MM.1S (cell line): Measurements from ENCODE around the gene BCR.

ENCODE experiments used
- DNase-seq: peaks from one replicate; pipeline ENCODE4 v3.0.0-alpha.2; 2015
- H2AFZ ChIP-seq: fragments of 300-600 bp; sonication (generic); 2 replicates; pipeline ENCODE4 v1.6.0; 2016; ENCODE audit warnings: antibody characterized with exemption, low read length
- H3F3A ChIP-seq: fragments of 300-600 bp; sonication (generic); 2 replicates; pipeline ENCODE4 v1.6.1; 2016; ENCODE audit warnings: mild to moderate bottlenecking, antibody characterized with exemption, low read length, moderate library complexity, mixed read lengths; ENCODE audit not compliant: insufficient read depth
- H3K27ac ChIP-seq: fragments of 300-600 bp; sonication (generic); 2 replicates; pipeline ENCODE4 v1.5.1; 2016; ENCODE audit warnings: mild to moderate bottlenecking, low read length
- H3K27me3 ChIP-seq: fragments of 300-600 bp; sonication (generic); replicated peaks from 2 replicates; pipeline ENCODE4 v1.6.0; 2016; ENCODE audit warnings: low read length; ENCODE audit not compliant: insufficient read depth
- H3K36me3 ChIP-seq: fragments of 300-600 bp; sonication (generic); replicated peaks from 2 replicates; pipeline ENCODE4 v1.6.1; 2016; ENCODE audit warnings: mild to moderate bottlenecking, low read length, mixed read lengths; ENCODE audit not compliant: insufficient read depth
- H3K4me1 ChIP-seq: fragments of 300-600 bp; sonication (generic); 2 replicates; pipeline ENCODE4 v1.6.1; 2016; ENCODE audit warnings: low read length, mixed read lengths
- H3K4me2 ChIP-seq: fragments of 300-600 bp; sonication (generic); 2 replicates; pipeline ENCODE4 v1.6.0; 2016; ENCODE audit warnings: low read depth, low read length
- H3K4me3 ChIP-seq: fragments of 300-600 bp; sonication (generic); 2 replicates; pipeline ENCODE4 v1.5.1; 2016; ENCODE audit warnings: low read length, mixed read lengths
- H3K79me2 ChIP-seq: fragments of 300-600 bp; sonication (generic); 2 replicates; pipeline ENCODE4 v1.6.1; 2016; ENCODE audit warnings: mixed run types, low read length, mixed read lengths
- H3K9ac ChIP-seq: fragments of 300-600 bp; sonication (generic); 2 replicates; pipeline ENCODE4 v1.6.1; 2016; ENCODE audit warnings: low read length, mixed read lengths
- H3K9me2 ChIP-seq: fragments of 300-600 bp; sonication (generic); replicated peaks from 2 replicates; pipeline ENCODE4 v1.6.1; 2016; ENCODE audit warnings: mild to moderate bottlenecking, low read length, mixed read lengths; ENCODE audit not compliant: insufficient read depth
- H3K9me3 ChIP-seq: fragments of 300-600 bp; sonication (generic); replicated peaks from 2 replicates; pipeline ENCODE4 v1.6.1; 2016; ENCODE audit warnings: mild to moderate bottlenecking, low read length, mixed read lengths; ENCODE audit not compliant: insufficient read depth
- H4K20me1 ChIP-seq: fragments of 300-600 bp; sonication (generic); 2 replicates; pipeline ENCODE4 v1.6.1; 2016; ENCODE audit warnings: mild to moderate bottlenecking, low read length, moderate library complexity, mixed read lengths; ENCODE audit not compliant: insufficient read depth
- EZH2 ChIP-seq: fragments of 300-600 bp; sonication (generic); optimal IDR thresholded peaks from 2 replicates; pipeline ENCODE3; 2017; ENCODE audit warnings: low read depth, mild to moderate bottlenecking, antibody characterized with exemption, low read length, mixed read lengths
- EZH2phosphoT487 ChIP-seq: fragments of 300-600 bp; sonication (generic); IDR thresholded peaks from 2 replicates; pipeline ENCODE4 v1.6.1; 2018; ENCODE audit warnings: antibody characterized with exemption, low read length
- TF ChIP-seq, protein P1 (sequence below): fragments of 300-600 bp; sonication (generic); IDR thresholded peaks from 2 replicates; pipeline ENCODE4 v1.5.1; 2016; ENCODE audit warnings: antibody characterized with exemption, low read length, mixed read lengths

BCR gene

DNA sequence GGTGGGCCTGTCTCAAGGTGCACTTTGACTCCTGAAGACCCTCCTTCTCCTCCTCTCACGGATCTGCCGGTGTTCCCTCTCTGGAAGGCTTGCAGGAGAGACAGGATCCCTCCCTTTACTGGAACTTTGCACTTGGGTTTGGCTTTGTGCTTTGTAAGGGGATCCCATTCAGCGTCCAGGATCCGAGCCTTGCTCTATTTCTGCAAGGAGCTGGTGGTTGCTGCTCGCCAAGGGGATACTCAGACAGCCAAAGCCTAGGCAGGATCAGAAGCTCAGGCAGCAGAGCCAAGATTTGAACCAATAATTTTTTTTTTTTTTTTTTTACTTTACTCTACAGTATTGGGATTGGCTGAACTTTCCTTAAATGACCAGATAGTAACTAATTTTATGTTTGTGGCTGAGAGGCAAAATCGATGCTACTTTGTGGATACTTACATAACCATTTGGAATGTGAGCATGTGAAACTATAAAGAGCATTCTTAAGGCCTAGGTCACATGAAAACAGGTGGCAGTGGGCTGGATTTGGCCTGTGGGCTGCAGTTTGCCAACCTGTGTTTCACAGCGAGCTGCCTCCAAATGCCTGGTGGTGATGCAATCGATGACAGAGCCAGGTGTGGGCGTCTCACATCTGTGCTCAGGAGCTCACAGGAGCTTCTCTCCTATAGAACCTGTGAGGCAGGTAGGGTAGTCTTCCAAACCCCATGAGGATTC lies 25.2 kb downstream of the BCR start:
- peaks cover 99% of the 10 kb centered on the region for H3K79me2 ChIP-seq
- peaks cover 27% of the 10 kb centered on the region for H3K4me1 ChIP-seq
- H3K27me3 ChIP-seq: no peaks in the 10 kb centered on the region
- H4K20me1 ChIP-seq: peaks cover 61% of the 10 kb centered on the region
- DNase-seq: peak; percentile 53
- H3K9ac ChIP-seq: no peak overlapping the region
- H3K4me2 ChIP-seq: no peak overlapping the region
- no peaks in the 10 kb centered on the region; the same call in 1 of the 2 replicates for H3K36me3 ChIP-seq
- H3K9me3 ChIP-seq: no peaks in the 10 kb centered on the region
- peaks cover 4% of the 10 kb centered on the region for H3F3A ChIP-seq
- no peak overlapping the region for H3K4me3 ChIP-seq
- no peaks in the 10 kb centered on the region for H3K9me2 ChIP-seq
- peak overlapping the region; percentile 10; the same call in 1 of the 2 replicates for H3K27ac ChIP-seq
- H2AFZ ChIP-seq: no peak overlapping the region
- TF ChIP-seq EZH2: no peak
- TF ChIP-seq, protein P1, sequence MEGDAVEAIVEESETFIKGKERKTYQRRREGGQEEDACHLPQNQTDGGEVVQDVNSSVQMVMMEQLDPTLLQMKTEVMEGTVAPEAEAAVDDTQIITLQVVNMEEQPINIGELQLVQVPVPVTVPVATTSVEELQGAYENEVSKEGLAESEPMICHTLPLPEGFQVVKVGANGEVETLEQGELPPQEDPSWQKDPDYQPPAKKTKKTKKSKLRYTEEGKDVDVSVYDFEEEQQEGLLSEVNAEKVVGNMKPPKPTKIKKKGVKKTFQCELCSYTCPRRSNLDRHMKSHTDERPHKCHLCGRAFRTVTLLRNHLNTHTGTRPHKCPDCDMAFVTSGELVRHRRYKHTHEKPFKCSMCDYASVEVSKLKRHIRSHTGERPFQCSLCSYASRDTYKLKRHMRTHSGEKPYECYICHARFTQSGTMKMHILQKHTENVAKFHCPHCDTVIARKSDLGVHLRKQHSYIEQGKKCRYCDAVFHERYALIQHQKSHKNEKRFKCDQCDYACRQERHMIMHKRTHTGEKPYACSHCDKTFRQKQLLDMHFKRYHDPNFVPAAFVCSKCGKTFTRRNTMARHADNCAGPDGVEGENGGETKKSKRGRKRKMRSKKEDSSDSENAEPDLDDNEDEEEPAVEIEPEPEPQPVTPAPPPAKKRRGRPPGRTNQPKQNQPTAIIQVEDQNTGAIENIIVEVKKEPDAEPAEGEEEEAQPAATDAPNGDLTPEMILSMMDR: no peak
- TF ChIP-seq EZH2phosphoT487: no peak

DNA sequence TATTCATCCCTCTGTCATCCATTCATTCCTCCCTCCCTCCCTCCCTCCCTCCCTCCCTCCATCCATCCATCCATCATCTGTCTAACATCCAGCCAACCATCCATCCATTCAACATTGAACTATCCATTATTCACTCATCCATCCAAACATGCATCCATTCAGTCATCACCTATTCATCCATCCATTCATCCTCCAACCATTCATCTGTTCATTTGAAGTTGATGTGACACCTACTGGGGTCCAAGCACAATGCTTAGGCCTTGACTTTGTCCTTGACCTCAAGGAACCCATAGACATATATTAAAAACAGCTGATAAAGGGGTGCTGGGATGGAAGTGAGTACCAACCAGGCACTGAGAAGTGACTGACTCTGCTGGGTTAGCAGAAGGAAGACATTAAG lies 26.6 kb downstream of the BCR start:
- Histone ChIP-seq H3K36me3 (no peaks in the 10 kb centered on the region; the same call in 1 of the 2 replicates), H3K27me3 (no peaks in the 10 kb centered on the region), H3K9me3 (no peaks in the 10 kb centered on the region), H3K27ac (no peak overlapping the region), H3K4me3 (no peak overlapping the region), H3K79me2 (peaks cover 97% of the 10 kb centered on the region), H4K20me1 (peaks cover 64% of the 10 kb centered on the region), H3K4me1 (peaks cover 27% of the 10 kb centered on the region), H2AFZ (no peak overlapping the region), H3K9ac (no peak overlapping the region), H3K4me2 (no peak overlapping the region), H3F3A (peaks cover 4% of the 10 kb centered on the region), H3K9me2 (no peaks in the 10 kb centered on the region)
- DNase-seq: no peak
- TF ChIP-seq EZH2 (no peak), EZH2phosphoT487 (no peak)
- TF ChIP-seq, protein P1: no peak

DNA sequence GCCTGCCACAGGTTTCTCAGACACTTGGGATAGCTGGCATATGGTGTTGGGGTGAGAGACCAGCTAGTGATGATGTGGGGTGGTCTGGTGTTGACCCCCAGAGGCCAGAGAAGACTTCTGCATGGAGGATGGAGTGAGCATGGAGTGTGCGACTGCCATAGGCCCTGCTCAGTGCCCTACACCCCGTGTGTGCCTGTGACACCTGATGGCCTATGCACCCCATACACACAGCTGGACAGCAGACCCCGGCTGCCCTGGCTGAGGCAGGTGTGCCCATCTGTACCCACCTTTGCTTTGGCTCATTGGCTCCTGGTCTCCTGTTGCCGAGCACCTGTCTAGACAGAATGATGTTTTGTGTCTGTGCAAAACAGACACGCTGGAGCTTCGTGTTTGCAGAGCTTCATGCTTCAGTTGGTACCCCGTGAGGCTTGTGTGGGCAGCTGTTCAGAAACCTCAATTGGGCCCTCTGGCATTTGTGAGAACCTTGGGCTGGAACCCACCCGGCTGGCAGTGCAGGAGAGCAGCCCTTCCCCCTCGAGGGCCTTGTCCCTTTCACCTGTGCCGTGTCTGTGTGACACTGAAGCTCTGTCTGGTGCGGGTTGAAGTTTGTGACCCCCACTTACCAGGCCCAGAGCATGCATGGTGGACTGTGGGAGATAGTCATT lies 27.6 kb downstream of the BCR start:
- TF ChIP-seq, protein P1: no peak
- TF ChIP-seq EZH2: no peak
- TF ChIP-seq EZH2phosphoT487: no peak
- peaks cover 27% of the 10 kb centered on the region for H3K4me1 ChIP-seq
- H3K4me3 ChIP-seq: no peak overlapping the region
- H4K20me1 ChIP-seq: peaks cover 65% of the 10 kb centered on the region
- no peaks in the 10 kb centered on the region for H3K27me3 ChIP-seq
- H3K9me2 ChIP-seq: no peaks in the 10 kb centered on the region
- H3F3A ChIP-seq: peaks cover 4% of the 10 kb centered on the region
- no peaks in the 10 kb centered on the region; the same call in 1 of the 2 replicates for H3K36me3 ChIP-seq
- H2AFZ ChIP-seq: no peak overlapping the region
- no peak overlapping the region for H3K9ac ChIP-seq
- no peak overlapping the region for H3K27ac ChIP-seq
- H3K79me2 ChIP-seq: peaks cover 97% of the 10 kb centered on the region
- H3K4me2 ChIP-seq: no peak overlapping the region
- no peaks in the 10 kb centered on the region for H3K9me3 ChIP-seq
- no peak for DNase-seq
